ENCODE measurements around the gene LYPD6B. TPM values are rescaled to one million over a fixed set of nuclear protein-coding genes. Genes with fewer than 3 reads are reported as not detected.

The LYPD6B gene
- polyA plus RNA-seq, 1 of the 3 experiments (the other 2 are of a cell fraction), result 18.2 TPM

- no peaks in the 10 kb centered on the region for H3K27me3 ChIP-seq (ENCODE audit: insufficient read depth)
- no peaks in the 10 kb centered on the region for H3F3A ChIP-seq (replicated peaks; ENCODE audit: insufficient read depth)
- WGBS (ENCODE audit: low lambda C conversion rate), result 83% methylated on average over 7 of the region's 7 CpGs
- no peak overlapping the region for H3K27ac ChIP-seq (ENCODE audit: low read depth in 2 of 2, low read length in 1 of 2)
- H3K9ac ChIP-seq, result no peak overlapping the region
- no peak overlapping the region for H2AFZ ChIP-seq (ENCODE audit: low read depth)
- ChIA-PET CTCF (interaction anchor here (1.0 to 1.4 kb wide), 2 partner anchors 9 to 18 kb away, joined by 3 read pairs; no protein-coding TSS in a partner anchor), POLR2A (no interaction called here)
- H3K4me2 ChIP-seq, result no peak overlapping the region
- no peaks in the 10 kb centered on the region for H3K9me2 ChIP-seq
- DNase-seq, result no peak
- H3K9me3 ChIP-seq, result no peaks in the 10 kb centered on the region
- no peaks in the 10 kb centered on the region for H3K79me2 ChIP-seq (ENCODE audit: insufficient read depth)
- H3K4me1 ChIP-seq (ENCODE audit: control insufficient read depth in 1 of 2, insufficient read depth in 2 of 2, low read depth in 1 of 2, low read length in 1 of 2), result no peaks in the 10 kb centered on the region; a peak in 1 of 4 replicates
- TF ChIP-seq ZBTB33 (IDR thresholded peaks at IDR 0.05; ENCODE audit: borderline replicate concordance, low read depth), result no peak
- peaks cover 0 to 2% of the 10 kb centered on the region in 2 experiments for H3K36me3 ChIP-seq (replicated peaks in 1 of 2; ENCODE audit: control insufficient read depth in 1 of 2, insufficient read depth in 2 of 2, low read length in 1 of 2)
- no peaks in the 10 kb centered on the region for H4K20me1 ChIP-seq (ENCODE audit: insufficient read depth)
- H3K4me3 ChIP-seq (ENCODE audit: low read depth in 2 of 2, low read length in 1 of 2), result no peak overlapping the region
Observed at GRCh38 chr2:148999451-148999921, 39.0 kb upstream of the LYPD6B start.

- Histone ChIP-seq H3K9me2 (no peaks in the 10 kb centered on the region), H3K4me3 (ENCODE audit: low read depth in 2 of 2, low read length in 1 of 2) (no peak overlapping the region), H3K4me1 (ENCODE audit: control insufficient read depth in 1 of 2, insufficient read depth in 2 of 2, low read depth in 1 of 2, low read length in 1 of 2) (no peaks in the 10 kb centered on the region; a peak in 1 of 4 replicates), H3K27ac (ENCODE audit: low read depth in 2 of 2, low read length in 1 of 2) (no peak overlapping the region), H2AFZ (ENCODE audit: low read depth) (no peak overlapping the region), H3K9me3 (no peaks in the 10 kb centered on the region), H3K36me3 (replicated peaks in 1 of 2; ENCODE audit: control insufficient read depth in 1 of 2, insufficient read depth in 2 of 2, low read length in 1 of 2) (peaks cover 0 to 2% of the 10 kb centered on the region in 2 experiments), H3K27me3 (ENCODE audit: insufficient read depth) (no peaks in the 10 kb centered on the region), H3F3A (replicated peaks; ENCODE audit: insufficient read depth) (no peaks in the 10 kb centered on the region), H3K4me2 (no peak overlapping the region), H3K79me2 (ENCODE audit: insufficient read depth) (no peaks in the 10 kb centered on the region), H3K9ac (no peak overlapping the region), H4K20me1 (ENCODE audit: insufficient read depth) (no peaks in the 10 kb centered on the region)
- DNase-seq, result no peak
- 65% methylated on average over 6 of the region's 6 CpGs for WGBS (ENCODE audit: low lambda C conversion rate)
- ChIA-PET CTCF (interaction anchor here (1.0 to 1.4 kb wide), 2 partner anchors 10 to 17 kb away, joined by 3 read pairs; no protein-coding TSS in a partner anchor), POLR2A (no interaction called here)
- TF ChIP-seq FOXM1 (IDR thresholded peaks at IDR 0.05; ENCODE audit: low read depth) (no peak), GATA2 (CRISPR knock-in tag; IDR thresholded peaks at IDR 0.05) (no peak), TCF12 (IDR thresholded peaks at IDR 0.05) (no peak), MAX (IDR thresholded peaks at IDR 0.05; ENCODE audit: low read depth) (no peak), EZH2phosphoT487 (IDR thresholded peaks at IDR 0.05; ENCODE audit: borderline replicate concordance, low read depth) (no peak)
Observed at GRCh38 chr2:149000158-149000938, 38.2 kb upstream of the LYPD6B start.

- H3K4me1 ChIP-seq (ENCODE audit: control insufficient read depth in 1 of 2, insufficient read depth in 2 of 2, low read depth in 1 of 2, low read length in 1 of 2), result no peaks in the 10 kb centered on the region; a peak in 1 of 4 replicates
- CTCF ChIA-PET, result interaction anchor here (0.9 to 1.3 kb wide), 2 partner anchors 12 to 16 kb away, joined by 3 to 6 read pairs; no protein-coding TSS in a partner anchor
- no peak overlapping the region for H3K9ac ChIP-seq
- no peak overlapping the region for H2AFZ ChIP-seq (ENCODE audit: low read depth)
- H3K4me3 ChIP-seq (ENCODE audit: low read depth in 2 of 2, low read length in 1 of 2), result no peak overlapping the region
- peaks cover 0 to 2% of the 10 kb centered on the region in 2 experiments for H3K36me3 ChIP-seq (replicated peaks in 1 of 2; ENCODE audit: control insufficient read depth in 1 of 2, insufficient read depth in 2 of 2, low read length in 1 of 2)
- POLR2A ChIA-PET, result no interaction called here
- no peak overlapping the region for H3K27ac ChIP-seq (ENCODE audit: low read depth in 2 of 2, low read length in 1 of 2)
- H3F3A ChIP-seq (replicated peaks; ENCODE audit: insufficient read depth), result no peaks in the 10 kb centered on the region
- H3K79me2 ChIP-seq (ENCODE audit: insufficient read depth), result no peaks in the 10 kb centered on the region
- no peak for DNase-seq
- 91% methylated on average over 6 of the region's 7 CpGs for WGBS (ENCODE audit: low lambda C conversion rate)
- no peaks in the 10 kb centered on the region for H3K9me2 ChIP-seq
- H4K20me1 ChIP-seq (ENCODE audit: insufficient read depth), result no peaks in the 10 kb centered on the region
- no peaks in the 10 kb centered on the region for H3K27me3 ChIP-seq (ENCODE audit: insufficient read depth)
- H3K9me3 ChIP-seq, result no peaks in the 10 kb centered on the region
- no peak overlapping the region for H3K4me2 ChIP-seq
- TF ChIP-seq CHD2 (IDR thresholded peaks at IDR 0.05; ENCODE audit: low read length, partially characterized antibody) (no peak), MEF2A (IDR thresholded peaks at IDR 0.05; ENCODE audit: borderline replicate concordance, low read depth) (no peak), EZH2phosphoT487 (IDR thresholded peaks at IDR 0.05; ENCODE audit: borderline replicate concordance, low read depth) (no peak), ELF1 (IDR thresholded peaks at IDR 0.05) (no peak), RFX5 (IDR thresholded peaks at IDR 0.05; ENCODE audit: low read length) (no peak), POLR2AphosphoS5 (IDR thresholded peaks at IDR 0.05; ENCODE audit: low read depth, low read length) (no peak), RXRA (IDR thresholded peaks at IDR 0.05; ENCODE audit: borderline replicate concordance, low read depth) (no peak), REST (IDR thresholded peaks at IDR 0.05; ENCODE audit: low read depth, low read length) (no peak), SMC3 (IDR thresholded peaks at IDR 0.05; ENCODE audit: low read depth, low read length) (no peak), GABPA (IDR thresholded peaks at IDR 0.05; ENCODE audit: low read depth) (no peak)
Observed at GRCh38 chr2:149001496-149001895, 37.0 kb upstream of the LYPD6B start.

Measured in SK-N-SH (cell line).